ENCODE measurements around the gene BAG5. TPM values are rescaled to one million over a fixed set of nuclear protein-coding genes. Genes with fewer than 3 reads are reported as not detected.
A peak's percentile ranks its signal among the peaks of the same experiment; 100 is the strongest.

The BAG5 gene
- total and polyA plus RNA-seq, 2 of the 8 experiments (the other 6 are each of a cell fraction or from before 2014, with no cell fraction given): 7.4 to 29.5 TPM

- H3K27ac ChIP-seq (ENCODE audit: low read depth, low read length): no peak overlapping the region
- WGBS, 2 experiments (ENCODE audit: extremely low coverage in 1 of 2, insufficient coverage in 1 of 2, insufficient read length in 1 of 2, insufficient replicate concordance in 2 of 2, low coverage in 1 of 2, low lambda C conversion rate in 2 of 2, missing lambda C conversion rate in 1 of 2): 85% methylated on average over 17 of the region's 17 CpGs; no CpG with 5 or more reads in 1 of the 2 experiments
- no peak overlapping the region for H2AFZ ChIP-seq (ENCODE audit: low read length)
- H3K9me3 ChIP-seq (ENCODE audit: insufficient read depth in 2 of 2, low read depth in 1 of 2, low read length in 1 of 2): no peaks in the 10 kb centered on the region
- peak overlapping the region; percentile 66 for H2BK5ac ChIP-seq (ENCODE audit: low read depth, low read length)
- H3K4me2 ChIP-seq (ENCODE audit: insufficient read depth in 1 of 2, low read depth in 2 of 2, low read length in 2 of 2): no peak overlapping the region
- H4K8ac ChIP-seq (ENCODE audit: extremely low read depth, insufficient read depth, low read length): no peak overlapping the region
- H3K9ac ChIP-seq (replicated peaks in 1 of 4; ENCODE audit: extremely low read depth in 1 of 4, low read depth in 3 of 4, low read length in 3 of 4): no peak overlapping the region
- H3K4me3 ChIP-seq (ENCODE audit: extremely low read depth in 1 of 4, insufficient read depth in 2 of 4, low read depth in 3 of 4, low read length in 4 of 4): no peak overlapping the region
- ChIA-PET CTCF (ENCODE audit: partially characterized antibody) (interaction anchor here (0.6 to 28.8 kb wide), 6 partner anchors 10 to 608 kb away, joined by 3 to 921 read pairs (median 7); partner anchors contain the start of genes BAG5, CKB and TRMT61A), POLR2A (ENCODE audit: partially characterized antibody) (interaction anchor here (0.6 to 29.8 kb wide), 7 partner anchors 9 to 212 kb away, joined by 3 to 844 read pairs (median 5); partner anchors contain the start of genes BAG5, CKB and COA8)
- no peak overlapping the region for H3K4ac ChIP-seq (replicated peaks; ENCODE audit: insufficient read length, low read depth, low read length)
- no peak overlapping the region; the same call in 1 of the 2 replicates for H2BK12ac ChIP-seq (ENCODE audit: low read depth, low read length)
- H3K4me1 ChIP-seq (replicated peaks in 1 of 4; ENCODE audit: control insufficient read depth in 3 of 4, insufficient read depth in 4 of 4, low read length in 3 of 4): peaks cover 0 to 3% (median 1%) of the 10 kb centered on the region in 4 experiments; a peak in 4 of 7 replicates
- H2BK120ac ChIP-seq (replicated peaks; ENCODE audit: low read depth, low read length): no peak overlapping the region
- no peaks in the 10 kb centered on the region for H3K23me2 ChIP-seq (ENCODE audit: low read depth, low read length)
- no peaks in the 10 kb centered on the region for H3K27me3 ChIP-seq (replicated peaks in 1 of 4; ENCODE audit: control insufficient read depth in 3 of 4, extremely low read depth in 1 of 4, insufficient read depth in 3 of 4, low read length in 3 of 4)
- H3K56ac ChIP-seq (replicated peaks; ENCODE audit: insufficient read length, low read depth, low read length): no peak overlapping the region
- no peak overlapping the region for H4K5ac ChIP-seq (ENCODE audit: insufficient read length, low read depth, low read length)
- FAIRE-seq (no peak), DNase-seq (ENCODE audit: low read depth in 1 of 2, low spot score in 2 of 2) (no peak)
- no peaks in the 10 kb centered on the region for H3K79me2 ChIP-seq (ENCODE audit: control insufficient read depth in 1 of 2, insufficient read depth in 2 of 2, low read length in 2 of 2)
- no peaks in the 10 kb centered on the region for H3K79me1 ChIP-seq (ENCODE audit: low read depth, low read length)
- H3K23ac ChIP-seq (ENCODE audit: insufficient read length): no peak overlapping the region
- TF ChIP-seq CBX5 (IDR thresholded peaks at IDR 0.05; ENCODE audit: low read depth, low read length): no peak
- no peak for TF ChIP-seq TAF1 (IDR thresholded peaks at IDR 0.05; ENCODE audit: low read depth, low read length)
- TF ChIP-seq RNF2 (IDR thresholded peaks at IDR 0.05; ENCODE audit: borderline replicate concordance, low read depth, low read length, missing control alignments, poor library complexity, severe bottlenecking): no peak
- H3K18ac ChIP-seq (ENCODE audit: extremely low read depth, low read length): no peak overlapping the region
- no peak overlapping the region for H4K91ac ChIP-seq (replicated peaks; ENCODE audit: insufficient read length, low read length)
- H2BK15ac ChIP-seq (ENCODE audit: low read length): no peak overlapping the region
- no peak overlapping the region for H2BK20ac ChIP-seq (ENCODE audit: low read length)
- peaks cover 0 to 4% of the 10 kb centered on the region in 2 experiments for H4K20me1 ChIP-seq (replicated peaks in 1 of 2; ENCODE audit: control insufficient read depth in 1 of 2, insufficient read depth in 2 of 2, low read length in 2 of 2)
- no peak overlapping the region for H3K14ac ChIP-seq (ENCODE audit: insufficient read length)
- H2AK5ac ChIP-seq (ENCODE audit: low read depth, low read length): peak overlapping the region; percentile 90; the same call in 1 of the 2 replicates
- no peaks in the 10 kb centered on the region for H3K36me3 ChIP-seq (ENCODE audit: control insufficient read depth in 2 of 4, insufficient read depth in 4 of 4, low read length in 3 of 4)
Measured at GRCh38 chr14:103551338-103551762, 11.1 kb downstream of the BAG5 start.

All from H1 (cell line).